Right hindlimb (tissue), 1 donor: Measurements from ENCODE around the gene COPB1.

Experiments
- DNase-seq: peaks from one replicate; pipeline ENCODE4 v3.0.0-alpha.2; 2018

COPB1 gene

DNA sequence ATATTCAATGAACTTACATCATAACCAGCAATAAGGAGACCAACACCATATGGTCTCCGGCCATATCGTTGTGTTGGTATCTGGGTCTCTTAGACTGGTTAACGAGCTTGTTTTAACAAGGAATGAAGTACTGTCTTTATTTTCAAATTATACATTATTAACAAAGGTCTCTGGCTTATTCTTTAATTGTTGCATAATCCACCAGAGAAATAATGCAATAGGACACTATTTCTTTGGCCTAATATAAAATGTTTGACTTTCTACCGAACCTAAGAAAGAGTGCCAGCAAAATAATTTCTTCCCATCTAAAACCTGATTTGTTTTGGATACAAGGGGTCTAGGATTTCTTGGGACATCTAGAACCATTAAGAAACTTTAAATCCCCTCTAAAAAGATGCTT, 14.2 kb upstream of the COPB1 start:
- no peak for DNase-seq

DNA sequence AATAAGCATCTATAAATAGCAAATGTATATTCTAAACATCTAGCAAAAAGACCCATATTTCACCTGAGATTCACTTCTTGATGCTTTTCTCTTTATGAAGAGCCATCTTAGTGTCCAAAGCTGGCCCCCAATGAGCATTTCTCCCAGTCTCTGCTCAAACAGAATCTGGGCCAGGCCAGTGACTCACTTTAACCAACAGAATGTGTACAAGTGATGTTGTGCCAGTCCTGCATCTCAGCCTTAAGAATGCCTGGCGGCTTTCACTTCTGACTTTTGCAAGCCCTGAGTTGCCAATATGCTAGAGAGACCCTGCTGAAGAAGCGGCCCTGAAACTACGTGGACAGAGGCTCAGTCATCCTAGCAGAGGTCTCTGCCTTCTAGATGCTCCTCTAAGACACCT, 6.9 kb upstream of the COPB1 start:
- no peak for DNase-seq

DNA sequence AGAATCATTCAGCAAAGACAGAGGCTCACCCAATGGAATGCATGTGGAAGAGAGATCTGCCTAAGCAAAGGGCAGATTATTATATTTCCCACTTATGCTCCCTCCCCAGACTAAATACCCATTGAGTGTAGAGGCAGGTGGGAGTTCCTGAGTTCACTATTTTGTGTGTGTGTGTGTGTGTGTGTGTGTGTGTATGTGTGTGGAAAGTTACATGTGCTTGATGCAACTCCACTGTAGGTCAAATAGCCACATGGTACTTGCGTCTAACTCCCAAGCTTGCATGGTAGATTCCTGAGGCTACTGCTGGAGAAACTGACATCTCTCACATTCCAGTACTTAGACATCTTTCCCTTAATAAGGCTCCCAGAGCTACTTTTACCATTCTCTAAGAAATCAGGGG, 3.4 kb upstream of the COPB1 start:
- no peak for DNase-seq

DNA sequence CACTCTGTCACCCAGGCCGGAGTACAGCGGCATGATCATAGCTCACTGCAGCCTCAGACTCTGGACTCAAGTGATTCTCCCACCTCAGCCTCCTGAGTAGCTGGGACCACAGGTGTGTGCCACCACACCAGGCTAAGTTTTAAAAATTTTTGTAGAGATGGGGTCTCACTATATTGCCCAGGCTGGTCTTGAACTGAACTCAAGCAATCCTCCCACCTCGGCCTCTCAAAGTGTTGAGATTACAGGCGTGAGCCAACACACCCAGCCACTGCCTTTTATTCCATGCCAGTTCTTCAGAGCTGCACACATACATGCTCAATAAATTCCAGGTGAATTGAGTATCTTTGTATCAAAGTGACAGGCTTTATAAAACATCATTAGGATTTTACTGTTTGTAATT, 2.4 kb upstream of the COPB1 start:
- DNase-seq, result no peak

DNA sequence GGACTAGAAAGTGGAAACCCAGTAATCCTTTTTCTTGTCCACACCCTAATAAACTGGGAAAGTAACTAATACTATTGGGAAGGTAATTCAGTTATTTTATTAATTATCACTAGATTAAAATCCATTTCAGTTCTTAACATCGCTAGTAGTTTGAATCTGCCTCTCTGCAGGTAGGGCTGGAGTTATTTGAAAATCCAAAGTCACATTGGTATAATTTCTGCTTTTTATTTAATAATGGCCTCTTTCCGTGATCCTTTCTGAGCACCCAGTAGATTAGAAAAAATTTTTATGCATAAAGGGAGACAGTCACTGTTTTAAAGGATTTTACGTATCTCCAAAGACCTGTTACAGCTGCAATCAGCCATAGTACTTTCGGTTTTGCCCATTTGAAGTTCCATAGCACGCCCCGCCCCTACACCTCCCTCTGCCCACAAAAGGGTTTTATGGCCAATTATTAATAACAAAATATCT, 605 bp upstream of the COPB1 start:
- DNase-seq, result peak; percentile 39

DNA sequence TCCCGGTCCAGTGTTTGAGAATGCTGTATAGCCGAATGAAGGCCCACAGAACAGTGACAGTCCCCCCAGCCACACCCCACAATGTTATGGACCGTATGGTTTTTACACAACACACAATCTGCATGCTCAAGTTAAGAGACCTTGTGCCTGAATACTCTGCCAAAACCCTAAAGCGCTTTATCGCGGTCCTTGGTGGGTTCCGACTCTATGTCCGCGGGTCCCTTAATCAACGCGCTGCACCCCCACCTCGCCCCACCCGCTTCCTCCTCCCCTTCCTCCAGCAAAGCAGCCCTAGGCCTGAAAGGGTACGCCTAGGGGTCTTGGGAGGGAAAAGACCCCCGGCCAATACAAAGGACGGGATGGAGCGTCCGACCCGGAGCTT, 442 bp downstream of the COPB1 start:
- DNase-seq, result no peak

DNA sequence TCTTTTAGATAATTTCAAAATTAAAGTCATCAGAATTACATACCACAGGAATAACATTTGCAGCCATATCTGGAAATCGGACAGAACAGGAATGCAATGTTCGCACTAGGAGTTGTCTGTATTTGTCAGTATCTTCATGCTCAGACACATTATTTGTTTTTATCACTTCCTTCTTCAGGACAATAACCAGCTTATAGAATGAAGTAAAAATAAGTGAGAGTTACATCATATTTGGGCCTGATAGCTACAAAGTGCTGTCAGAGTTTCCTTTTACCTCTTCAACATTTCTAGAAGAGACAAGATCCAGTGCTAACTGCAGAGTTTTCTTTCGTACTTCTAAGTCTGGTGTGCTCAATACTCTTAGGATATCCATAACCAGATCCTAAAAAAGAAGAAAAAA, 18.9 kb downstream of the COPB1 start:
- DNase-seq, result no peak

DNA sequence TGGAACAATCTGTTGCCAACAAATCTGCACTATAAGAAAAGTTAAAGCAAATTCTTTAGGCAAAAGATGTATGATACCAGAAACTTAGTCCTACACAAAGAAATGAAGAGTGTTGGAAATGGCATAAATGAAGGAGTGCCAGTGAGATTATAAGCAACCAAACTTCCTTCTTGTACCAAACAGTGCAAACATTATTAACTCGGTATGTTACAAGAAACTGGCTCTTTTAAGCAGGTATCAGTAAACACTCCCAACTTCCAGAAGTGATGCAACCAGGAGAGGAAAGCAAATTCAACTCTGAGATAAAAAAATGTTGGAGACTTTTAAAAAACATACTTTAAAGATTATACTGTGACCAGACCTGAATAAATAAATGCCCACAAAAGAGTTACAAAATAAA, 28.5 kb downstream of the COPB1 start:
- no peak for DNase-seq

DNA sequence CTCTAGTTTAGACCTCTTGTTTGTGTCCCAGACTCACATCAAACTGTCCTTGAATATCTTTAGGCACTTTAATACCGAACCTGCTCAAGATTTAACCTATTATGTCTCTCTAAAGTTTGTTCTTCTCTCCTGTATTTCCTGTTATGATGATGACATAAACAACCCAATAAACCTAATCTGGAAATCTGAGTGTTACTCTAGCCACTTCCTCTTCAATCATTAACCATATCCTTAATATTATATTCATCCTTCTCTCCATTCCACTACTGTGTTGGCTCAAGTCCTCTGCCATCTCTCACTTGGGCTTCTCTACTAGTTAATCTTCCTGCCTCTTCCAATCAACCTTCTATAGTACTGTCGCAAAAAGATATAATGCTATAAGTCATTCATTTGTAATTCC, 36.0 kb downstream of the COPB1 start:
- no peak for DNase-seq

DNA sequence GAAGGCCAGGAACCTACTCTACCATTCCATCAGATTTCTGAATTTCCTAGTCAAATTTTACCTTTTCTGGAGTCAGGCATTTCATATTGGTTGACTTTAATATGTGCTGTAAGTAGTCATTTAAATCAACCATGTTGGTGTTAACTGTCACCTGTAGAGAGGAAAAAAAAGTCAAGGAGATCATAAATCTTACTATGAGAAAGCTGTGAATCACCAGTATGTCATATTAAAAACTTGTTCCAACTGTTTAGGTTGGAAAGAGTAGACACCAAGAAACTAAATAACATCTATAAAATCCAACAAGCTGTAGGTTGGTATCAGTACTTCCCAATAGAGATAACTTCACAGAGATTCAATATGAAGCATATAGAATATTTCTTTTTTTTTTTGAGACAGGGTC, 39.5 kb downstream of the COPB1 start:
- DNase-seq, result no peak

DNA sequence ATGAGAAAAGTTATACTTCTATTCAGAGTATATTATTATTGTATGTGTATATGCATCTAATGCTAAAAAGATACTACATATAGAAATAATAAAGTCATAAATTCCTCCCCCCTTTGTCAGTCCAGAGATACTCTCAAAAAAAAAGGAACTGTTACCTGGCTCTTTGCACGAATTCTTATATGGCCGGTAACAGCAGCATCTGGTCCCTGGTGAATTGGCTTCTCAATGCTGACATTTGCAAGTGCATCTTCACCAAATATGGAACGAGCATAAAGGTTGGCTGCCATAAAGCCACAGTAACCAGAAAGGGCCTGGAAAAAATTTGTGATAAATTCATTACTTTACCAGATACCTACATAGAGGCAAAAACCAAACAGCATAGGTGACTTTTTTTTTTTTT, 41.2 kb downstream of the COPB1 start:
- DNase-seq, result no peak

DNA sequence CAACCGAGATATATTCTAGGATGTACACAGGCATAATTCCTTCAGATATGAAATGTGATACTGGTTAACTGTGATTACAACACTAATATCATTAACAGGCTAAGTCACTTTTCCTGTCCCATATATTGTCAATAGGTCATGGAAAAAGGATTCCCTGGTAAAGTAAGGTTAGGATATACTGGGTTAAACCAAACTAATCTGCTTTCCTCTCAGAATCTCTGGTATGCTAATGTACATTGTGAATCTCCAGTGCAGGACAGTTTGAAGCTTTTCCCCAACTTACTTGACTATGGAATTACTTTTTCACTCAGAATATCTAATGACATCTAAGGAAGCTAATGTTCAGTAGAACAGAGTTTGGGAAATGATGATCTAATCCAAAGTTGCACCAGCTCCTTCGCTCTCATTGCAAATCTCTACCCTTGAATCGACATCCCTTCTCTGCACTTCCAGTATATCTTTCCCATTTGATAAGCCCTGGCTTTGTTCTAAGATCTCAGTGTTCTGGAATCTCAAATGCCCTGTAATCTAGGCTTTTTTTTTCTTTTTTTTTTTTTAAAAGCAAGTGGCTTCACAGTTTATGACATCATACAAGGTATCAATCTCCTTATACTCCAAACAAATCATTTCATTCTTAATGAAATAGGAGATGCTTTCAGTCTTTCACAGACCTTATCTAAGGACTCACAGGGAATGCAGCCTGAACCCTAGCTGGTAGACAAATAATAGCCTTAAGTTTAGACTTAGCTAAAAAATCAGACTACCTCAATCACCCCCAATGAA, 43.8 kb downstream of the COPB1 start:
- DNase-seq, result no peak

DNA sequence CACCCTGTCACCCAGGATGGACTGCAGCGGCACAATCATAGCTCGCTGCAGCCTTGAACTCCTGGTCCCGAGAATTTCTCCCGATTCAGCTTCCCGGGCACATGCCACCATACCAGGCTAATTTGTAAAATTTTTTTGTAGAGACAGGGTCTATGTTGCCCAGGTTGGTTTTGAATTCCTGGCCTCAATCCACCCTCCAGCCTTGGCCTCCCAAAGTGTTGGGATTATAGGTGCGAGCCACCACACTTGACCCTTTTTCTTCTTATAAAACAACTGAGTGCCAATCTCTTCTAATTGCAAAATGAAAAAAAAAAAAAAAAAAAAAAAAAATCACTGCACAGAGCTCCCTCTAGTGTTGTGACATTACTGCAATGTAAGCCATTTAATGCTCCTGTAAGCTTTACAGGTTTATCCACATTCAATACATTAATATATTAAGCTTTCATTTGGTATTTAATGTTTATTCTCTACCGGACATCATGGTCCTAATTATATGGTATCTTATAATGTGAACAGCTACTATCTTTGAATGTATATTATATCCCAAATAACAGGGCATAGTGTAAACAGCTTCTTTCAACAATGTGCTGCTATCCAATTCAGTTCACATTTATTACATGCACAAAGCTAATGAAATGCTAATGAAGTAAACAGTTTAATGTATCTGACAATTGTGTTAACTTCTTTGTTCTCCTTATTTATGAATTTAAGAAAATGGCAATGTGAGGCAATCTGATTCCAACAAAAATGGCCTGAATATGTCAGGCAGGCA, 44.6 kb downstream of the COPB1 start:
- no peak for DNase-seq

DNA sequence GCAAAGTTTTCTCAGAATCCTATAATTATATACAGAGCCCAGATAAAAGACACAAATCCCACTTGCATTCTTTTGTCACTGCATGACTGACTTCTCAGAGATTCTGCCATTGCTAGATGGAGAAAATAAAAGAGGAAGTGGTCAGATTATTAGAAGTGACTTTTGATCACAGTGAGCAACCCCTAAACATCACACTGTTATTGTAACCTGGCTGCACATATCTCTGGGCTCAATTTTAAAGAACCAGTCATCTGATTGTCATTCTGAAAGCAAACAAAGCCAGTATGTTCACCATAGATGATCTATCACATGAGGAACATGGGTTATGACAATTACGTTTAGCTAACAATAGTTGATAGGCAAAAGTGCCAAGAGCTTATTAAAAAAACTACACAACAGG, 47.8 kb downstream of the COPB1 start:
- no peak for DNase-seq

DNA sequence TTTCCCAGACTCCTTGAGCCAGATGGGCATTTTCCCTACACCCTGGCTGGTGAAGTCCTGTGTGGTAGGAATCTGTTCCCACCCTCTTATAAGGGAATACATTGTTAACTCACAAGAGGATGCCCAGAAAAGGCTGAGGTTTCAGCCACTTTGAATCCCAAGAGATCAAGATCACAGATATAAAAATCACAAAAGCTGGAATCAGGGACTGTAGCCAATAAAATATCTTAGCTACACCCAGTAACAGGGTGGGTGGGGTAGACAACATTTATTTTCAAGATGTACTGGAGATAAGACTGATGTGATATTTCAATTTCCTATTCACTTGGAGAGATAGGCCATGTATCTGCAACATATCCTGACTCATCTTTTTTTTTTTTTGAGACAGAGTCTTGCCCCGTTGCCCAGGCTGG, 50.3 kb downstream of the COPB1 start:
- DNase-seq, result no peak

DNA sequence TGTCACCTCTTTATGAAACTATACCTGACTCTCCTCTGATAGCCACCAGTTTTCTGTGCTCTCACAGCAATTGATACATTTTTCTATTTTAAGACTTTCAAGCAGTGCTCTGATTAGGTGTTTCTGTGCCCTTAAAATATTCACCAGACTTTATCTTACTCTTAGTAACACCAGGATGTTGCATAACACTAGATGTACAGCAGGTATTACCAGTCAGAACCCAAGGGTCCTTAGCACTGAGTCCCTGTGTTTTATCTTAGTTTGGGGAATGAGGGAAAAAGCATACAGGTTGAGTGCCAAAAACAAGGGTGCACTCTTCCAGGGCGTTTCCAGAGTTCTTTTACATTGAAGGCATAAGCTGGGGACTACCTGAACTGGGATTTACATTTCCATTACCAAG, 51.4 kb downstream of the COPB1 start:
- no peak for DNase-seq

DNA sequence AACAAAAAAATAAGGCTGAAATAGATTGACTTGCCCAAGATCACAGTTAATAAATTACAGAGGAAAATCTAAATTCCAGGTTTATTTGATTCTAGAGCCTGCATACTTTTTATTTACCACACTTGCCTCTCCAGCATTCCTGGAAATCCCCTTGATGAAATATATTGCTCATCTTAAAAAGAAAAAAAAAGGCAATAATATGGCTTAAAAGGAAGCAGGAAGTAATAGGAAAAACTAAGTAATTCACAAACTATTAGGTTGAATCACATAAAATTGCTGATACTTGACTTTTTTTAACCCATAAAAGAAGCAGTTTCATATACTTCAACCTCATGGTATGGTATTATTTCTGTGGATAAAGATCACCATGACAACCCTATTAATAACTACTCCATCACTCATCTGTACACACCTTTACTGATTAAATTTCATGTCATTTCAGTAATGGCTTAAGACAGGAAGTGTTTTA, 52.9 kb downstream of the COPB1 start:
- no peak for DNase-seq

DNA sequence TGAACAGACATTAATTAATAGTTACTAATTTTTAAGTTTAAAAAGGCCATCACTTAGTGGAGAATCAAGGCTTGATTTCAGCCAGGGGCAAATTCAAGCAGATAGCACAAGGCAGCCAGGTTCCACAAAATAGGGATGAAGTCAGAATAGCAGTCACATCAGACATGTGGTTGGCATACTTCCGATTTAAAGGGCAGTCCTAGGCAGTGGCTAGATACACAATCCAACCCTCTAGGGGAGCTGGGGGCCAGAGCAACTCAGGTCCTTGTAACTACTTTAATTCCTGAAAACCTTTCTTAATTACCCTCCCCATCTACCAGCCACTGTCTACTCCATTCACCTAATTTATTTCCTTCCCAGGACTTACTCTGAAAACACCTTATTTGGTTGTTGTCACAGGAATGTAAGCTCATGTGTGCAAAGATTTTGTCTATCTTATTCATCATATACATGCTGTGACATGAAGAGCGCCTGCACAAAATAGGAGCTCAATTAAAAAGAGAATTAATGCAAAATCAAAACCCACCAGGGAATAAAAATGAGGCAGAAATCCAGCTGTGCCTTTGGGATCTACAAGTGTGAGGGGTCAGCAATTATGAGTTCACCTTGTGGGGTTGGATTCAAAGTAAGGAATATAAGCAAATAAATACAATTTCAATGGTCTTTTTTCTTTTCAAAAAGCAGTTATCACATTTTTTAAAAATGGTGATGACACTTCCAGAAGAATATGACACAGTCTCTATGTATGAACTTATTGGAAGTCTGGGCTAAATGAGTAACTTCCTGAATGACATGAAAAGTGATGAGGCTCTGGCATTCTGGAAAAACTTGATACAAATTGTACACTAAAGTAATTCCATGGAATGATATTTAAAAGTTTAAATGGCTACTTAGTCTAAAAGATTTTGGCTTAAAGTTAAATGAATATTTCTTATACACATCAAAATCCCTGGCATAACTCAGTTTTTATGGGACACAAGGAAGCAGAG, 53.8 kb downstream of the COPB1 start:
- no peak for DNase-seq

DNA sequence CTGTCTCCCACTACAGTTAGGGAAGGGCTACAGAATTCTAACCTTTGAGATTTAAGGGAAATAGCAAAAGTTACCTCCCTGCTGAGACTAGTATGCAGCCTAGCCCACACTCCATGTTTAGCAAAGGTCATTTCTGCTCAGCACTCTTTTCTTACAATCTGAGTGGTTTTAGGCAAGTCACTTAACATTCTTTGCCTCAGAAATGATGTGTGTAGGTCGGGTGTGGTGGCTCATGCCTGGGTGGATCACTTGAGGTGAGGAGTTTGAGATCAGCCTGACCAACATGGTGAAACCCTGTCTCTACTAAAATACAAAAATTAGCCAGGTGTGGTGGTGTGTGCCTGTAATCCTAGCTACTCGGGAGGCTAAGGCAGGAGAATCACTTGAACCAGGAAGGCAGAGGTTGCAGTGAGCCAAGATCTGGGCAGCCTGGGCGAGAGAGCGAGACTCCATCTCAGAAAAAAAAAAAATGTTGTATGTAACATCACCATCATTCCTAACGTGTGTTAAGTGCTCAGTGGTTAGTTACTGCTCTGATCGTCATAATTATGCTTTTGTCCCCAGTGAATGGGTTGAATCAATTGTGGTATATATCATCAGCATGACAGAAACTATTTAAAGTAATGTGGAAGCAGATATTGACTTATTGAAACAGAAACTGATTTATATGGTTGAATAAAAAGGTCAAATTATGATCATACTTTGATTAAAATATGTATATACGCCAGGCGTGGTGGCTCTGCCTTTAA, 55.0 kb downstream of the COPB1 start:
- DNase-seq, result no peak

DNA sequence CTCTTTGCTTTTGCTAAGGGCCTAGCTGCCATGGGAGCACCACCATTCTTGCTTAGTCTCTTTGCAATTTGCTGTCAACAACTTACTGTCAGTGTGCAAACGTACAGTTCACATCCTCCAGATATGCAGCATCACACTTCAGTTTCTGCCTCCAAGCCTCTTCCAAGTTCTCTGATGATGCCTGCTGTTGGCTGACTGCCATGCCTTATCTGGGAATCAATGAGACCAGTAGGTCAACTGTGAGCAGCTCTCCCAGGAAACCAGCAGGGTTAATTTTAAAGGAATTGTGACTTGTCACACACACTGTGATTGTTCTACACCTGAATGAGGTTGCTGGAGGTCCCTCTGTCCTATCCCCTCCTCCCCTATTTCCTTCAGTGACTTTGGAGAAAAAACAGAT, 56.0 kb downstream of the COPB1 start:
- DNase-seq, result no peak

DNA sequence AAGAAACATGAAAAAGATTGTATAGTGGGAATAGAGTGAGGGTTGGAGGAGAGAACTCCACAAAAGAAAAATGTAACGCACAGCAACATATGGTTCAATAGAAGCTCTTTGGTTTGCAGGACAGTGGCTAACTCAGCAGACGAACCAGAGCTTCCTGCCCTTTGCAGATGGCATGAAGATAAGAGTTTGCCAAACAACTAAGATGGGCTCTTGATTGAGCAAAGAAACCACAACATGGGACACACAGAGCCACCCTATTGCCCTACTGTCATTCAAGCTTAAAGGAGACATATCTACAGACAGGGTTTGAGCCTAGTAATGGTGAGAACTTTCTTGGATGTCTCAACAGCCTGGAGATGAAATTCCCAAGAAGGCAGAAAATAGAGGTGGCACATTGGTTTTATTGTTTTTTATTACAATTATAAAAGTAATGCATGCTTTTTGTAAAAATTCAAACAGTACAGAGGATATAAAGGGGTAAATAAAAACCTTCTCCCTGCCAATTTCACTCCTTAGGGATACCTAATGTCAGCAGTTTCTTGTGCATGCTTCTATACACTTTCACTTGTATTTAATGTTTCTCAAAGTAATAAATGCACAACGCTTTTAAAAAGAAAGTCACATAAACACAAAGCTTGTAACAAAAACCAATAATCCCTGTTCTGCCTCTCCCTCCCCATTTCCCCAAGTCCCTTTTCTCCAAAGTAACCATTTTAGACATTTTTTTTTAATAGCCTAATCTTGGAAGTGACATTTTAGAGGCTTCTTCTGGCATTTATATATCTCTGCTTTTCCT, 63.7 kb downstream of the COPB1 start:
- no peak for DNase-seq

DNA sequence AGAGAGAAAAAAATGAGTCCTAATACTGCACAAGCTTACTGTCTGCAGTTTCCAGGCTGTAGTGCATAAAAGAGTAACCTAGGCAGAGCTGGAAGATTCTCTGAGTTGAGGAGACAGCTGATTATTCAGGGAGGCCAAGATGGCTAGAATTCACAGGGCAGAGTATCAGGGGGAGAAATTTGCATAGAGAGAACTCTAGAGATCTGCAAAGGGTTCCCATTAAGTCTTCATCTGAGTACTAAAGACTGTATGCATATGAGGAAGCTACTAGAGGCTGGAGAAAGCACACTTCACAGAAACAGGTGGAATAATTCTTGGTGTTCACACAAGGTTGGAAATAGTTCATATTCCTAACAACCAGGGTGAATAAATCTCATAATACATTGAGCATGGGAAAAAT, 74.0 kb downstream of the COPB1 start:
- DNase-seq, result no peak
